ENCODE measurements around the gene DHCR7. TPM values are rescaled to one million over a fixed set of nuclear protein-coding genes. Genes with fewer than 3 reads are reported as not detected.

DHCR7 gene
- polyA plus RNA-seq, 1 of the 3 experiments (the other 2 are of a cell fraction), result 21.4 TPM

DNA sequence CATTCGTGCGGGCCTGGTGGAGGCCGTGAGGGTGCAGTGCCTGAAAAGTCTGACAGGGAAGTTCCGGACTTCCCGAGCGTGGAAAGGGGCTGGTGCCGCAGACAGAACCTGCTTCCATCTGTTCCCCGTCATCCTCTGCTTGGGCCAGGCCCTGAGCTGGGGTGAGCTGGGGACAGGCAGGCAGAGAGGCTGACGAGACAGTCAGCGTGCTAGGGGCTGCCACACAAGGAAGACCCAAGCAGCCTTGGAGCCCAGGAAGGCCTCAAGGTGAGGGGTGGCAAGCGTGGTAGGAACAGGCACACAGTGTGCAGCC is 30.3 kb upstream of the DHCR7 start:
- POLR2A ChIA-PET, result no interaction called here
- no peaks in the 10 kb centered on the region for H3K27me3 ChIP-seq (ENCODE audit: insufficient read depth)
- H3K9me3 ChIP-seq, result no peaks in the 10 kb centered on the region
- H3K27ac ChIP-seq (ENCODE audit: low read depth in 2 of 2, low read length in 1 of 2), result no peak overlapping the region
- H4K20me1 ChIP-seq (ENCODE audit: insufficient read depth), result no peaks in the 10 kb centered on the region
- no peak overlapping the region for H3K4me3 ChIP-seq (ENCODE audit: low read depth in 2 of 2, low read length in 1 of 2)
- CTCF ChIA-PET, result interaction anchor here (0.6 kb wide), 2 partner anchors 146 to 397 kb away, joined by 3 read pairs; no protein-coding TSS in a partner anchor
- H3K36me3 ChIP-seq (replicated peaks in 1 of 2; ENCODE audit: control insufficient read depth in 1 of 2, insufficient read depth in 2 of 2, low read length in 1 of 2), result peaks cover 10 to 79% of the 10 kb centered on the region in 2 experiments
- TF ChIP-seq GATA2 (CRISPR knock-in tag; IDR thresholded peaks at IDR 0.05) (no peak), RFX5 (IDR thresholded peaks at IDR 0.05; ENCODE audit: low read length) (no peak), EP300 (IDR thresholded peaks at IDR 0.05; ENCODE audit: borderline replicate concordance in 1 of 2, low read depth in 1 of 2, low read length in 1 of 2) (no peak), FOXM1 (IDR thresholded peaks at IDR 0.05; ENCODE audit: low read depth) (no peak), SMC3 (IDR thresholded peaks at IDR 0.05; ENCODE audit: low read depth, low read length) (no peak), ELF1 (IDR thresholded peaks at IDR 0.05) (no peak)
- TF ChIP-seq, protein P1, sequence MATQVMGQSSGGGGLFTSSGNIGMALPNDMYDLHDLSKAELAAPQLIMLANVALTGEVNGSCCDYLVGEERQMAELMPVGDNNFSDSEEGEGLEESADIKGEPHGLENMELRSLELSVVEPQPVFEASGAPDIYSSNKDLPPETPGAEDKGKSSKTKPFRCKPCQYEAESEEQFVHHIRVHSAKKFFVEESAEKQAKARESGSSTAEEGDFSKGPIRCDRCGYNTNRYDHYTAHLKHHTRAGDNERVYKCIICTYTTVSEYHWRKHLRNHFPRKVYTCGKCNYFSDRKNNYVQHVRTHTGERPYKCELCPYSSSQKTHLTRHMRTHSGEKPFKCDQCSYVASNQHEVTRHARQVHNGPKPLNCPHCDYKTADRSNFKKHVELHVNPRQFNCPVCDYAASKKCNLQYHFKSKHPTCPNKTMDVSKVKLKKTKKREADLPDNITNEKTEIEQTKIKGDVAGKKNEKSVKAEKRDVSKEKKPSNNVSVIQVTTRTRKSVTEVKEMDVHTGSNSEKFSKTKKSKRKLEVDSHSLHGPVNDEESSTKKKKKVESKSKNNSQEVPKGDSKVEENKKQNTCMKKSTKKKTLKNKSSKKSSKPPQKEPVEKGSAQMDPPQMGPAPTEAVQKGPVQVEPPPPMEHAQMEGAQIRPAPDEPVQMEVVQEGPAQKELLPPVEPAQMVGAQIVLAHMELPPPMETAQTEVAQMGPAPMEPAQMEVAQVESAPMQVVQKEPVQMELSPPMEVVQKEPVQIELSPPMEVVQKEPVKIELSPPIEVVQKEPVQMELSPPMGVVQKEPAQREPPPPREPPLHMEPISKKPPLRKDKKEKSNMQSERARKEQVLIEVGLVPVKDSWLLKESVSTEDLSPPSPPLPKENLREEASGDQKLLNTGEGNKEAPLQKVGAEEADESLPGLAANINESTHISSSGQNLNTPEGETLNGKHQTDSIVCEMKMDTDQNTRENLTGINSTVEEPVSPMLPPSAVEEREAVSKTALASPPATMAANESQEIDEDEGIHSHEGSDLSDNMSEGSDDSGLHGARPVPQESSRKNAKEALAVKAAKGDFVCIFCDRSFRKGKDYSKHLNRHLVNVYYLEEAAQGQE (IDR thresholded peaks at IDR 0.05; ENCODE audit: low read depth, low read length), result no peak
- TF ChIP-seq, protein P2, sequence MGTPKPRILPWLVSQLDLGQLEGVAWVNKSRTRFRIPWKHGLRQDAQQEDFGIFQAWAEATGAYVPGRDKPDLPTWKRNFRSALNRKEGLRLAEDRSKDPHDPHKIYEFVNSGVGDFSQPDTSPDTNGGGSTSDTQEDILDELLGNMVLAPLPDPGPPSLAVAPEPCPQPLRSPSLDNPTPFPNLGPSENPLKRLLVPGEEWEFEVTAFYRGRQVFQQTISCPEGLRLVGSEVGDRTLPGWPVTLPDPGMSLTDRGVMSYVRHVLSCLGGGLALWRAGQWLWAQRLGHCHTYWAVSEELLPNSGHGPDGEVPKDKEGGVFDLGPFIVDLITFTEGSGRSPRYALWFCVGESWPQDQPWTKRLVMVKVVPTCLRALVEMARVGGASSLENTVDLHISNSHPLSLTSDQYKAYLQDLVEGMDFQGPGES (IDR thresholded peaks at IDR 0.05; ENCODE audit: low read depth, low read length), result no peak
- TF ChIP-seq, protein P3, sequence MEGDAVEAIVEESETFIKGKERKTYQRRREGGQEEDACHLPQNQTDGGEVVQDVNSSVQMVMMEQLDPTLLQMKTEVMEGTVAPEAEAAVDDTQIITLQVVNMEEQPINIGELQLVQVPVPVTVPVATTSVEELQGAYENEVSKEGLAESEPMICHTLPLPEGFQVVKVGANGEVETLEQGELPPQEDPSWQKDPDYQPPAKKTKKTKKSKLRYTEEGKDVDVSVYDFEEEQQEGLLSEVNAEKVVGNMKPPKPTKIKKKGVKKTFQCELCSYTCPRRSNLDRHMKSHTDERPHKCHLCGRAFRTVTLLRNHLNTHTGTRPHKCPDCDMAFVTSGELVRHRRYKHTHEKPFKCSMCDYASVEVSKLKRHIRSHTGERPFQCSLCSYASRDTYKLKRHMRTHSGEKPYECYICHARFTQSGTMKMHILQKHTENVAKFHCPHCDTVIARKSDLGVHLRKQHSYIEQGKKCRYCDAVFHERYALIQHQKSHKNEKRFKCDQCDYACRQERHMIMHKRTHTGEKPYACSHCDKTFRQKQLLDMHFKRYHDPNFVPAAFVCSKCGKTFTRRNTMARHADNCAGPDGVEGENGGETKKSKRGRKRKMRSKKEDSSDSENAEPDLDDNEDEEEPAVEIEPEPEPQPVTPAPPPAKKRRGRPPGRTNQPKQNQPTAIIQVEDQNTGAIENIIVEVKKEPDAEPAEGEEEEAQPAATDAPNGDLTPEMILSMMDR (IDR thresholded peaks at IDR 0.05), result no peak
- no peak overlapping the region for H3K9ac ChIP-seq
- no peaks in the 10 kb centered on the region for H3K9me2 ChIP-seq
- WGBS (ENCODE audit: low lambda C conversion rate), result 100% methylated on average over 3 of the region's 11 CpGs
- no peaks in the 10 kb centered on the region for H3F3A ChIP-seq (replicated peaks; ENCODE audit: insufficient read depth)
- no peak for DNase-seq
- H2AFZ ChIP-seq (ENCODE audit: low read depth), result no peak overlapping the region
- H3K4me2 ChIP-seq, result no peak overlapping the region
- H3K79me2 ChIP-seq (ENCODE audit: insufficient read depth), result no peaks in the 10 kb centered on the region
- H3K4me1 ChIP-seq (ENCODE audit: control insufficient read depth in 1 of 2, insufficient read depth in 2 of 2, low read depth in 1 of 2, low read length in 1 of 2), result no peaks in the 10 kb centered on the region
